MCF 10A (cell line): ENCODE data around the gene TMEM217. TPM values are rescaled to one million over a fixed set of nuclear protein-coding genes. Genes with fewer than 3 reads are reported as not detected.

ENCODE experiments used
- BruUV-seq: library from RNA; stranded (reverse); fragments of 400-500 nt; replicated peaks from 2 replicates; lab custom pipeline; 2021; lab: Mats Ljungman, UMichigan
- CTCF ChIA-PET: fragments of 300-600 bp; sonication (Branson Sonifier 250); formaldehyde crosslinking; extraction: SDS; loops from one replicate; lab custom pipeline; 2021; ENCODE audit warnings: antibody characterized with exemption, inconsistent platforms; lab: Yijun Ruan, JAX
- POLR2A ChIA-PET: fragments of 300-600, 350-650 bp; sonication (Branson Sonifier 250); formaldehyde crosslinking; extraction: SDS; loops from one replicate; lab custom pipeline; 2020; ENCODE audit warnings: antibody characterized with exemption, inconsistent platforms; lab: Yijun Ruan, JAX
- DNase-seq: peaks from one replicate; pipeline ENCODE4 v3.0.0-alpha.2; 2018; ENCODE audit not compliant: unreplicated experiment
- H3K27ac Mint-ChIP-seq: one replicate; pipeline ENCODE4 v1.8.0; 2022; ENCODE audit warnings: mild to moderate bottlenecking, low read depth, mixed read lengths; ENCODE audit not compliant: unreplicated experiment
- H3K27me3 Mint-ChIP-seq: one replicate; pipeline ENCODE4 v1.8.0; 2022; ENCODE audit warnings: mixed read lengths; ENCODE audit not compliant: insufficient read depth, unreplicated experiment
- H3K36me3 Mint-ChIP-seq: one replicate; pipeline ENCODE4 v1.8.0; 2022; ENCODE audit warnings: mild to moderate bottlenecking, moderate library complexity, mixed read lengths; ENCODE audit not compliant: insufficient read depth, unreplicated experiment
- H3K4me1 Mint-ChIP-seq: one replicate; pipeline ENCODE4 v1.8.0; 2022; ENCODE audit warnings: mixed read lengths; ENCODE audit not compliant: insufficient read depth, unreplicated experiment
- H3K4me3 Mint-ChIP-seq: one replicate; pipeline ENCODE4 v1.8.0; 2022; ENCODE audit warnings: mild to moderate bottlenecking, moderate library complexity, mixed read lengths; ENCODE audit not compliant: unreplicated experiment
- H3K9me3 Mint-ChIP-seq: one replicate; pipeline ENCODE4 v1.8.0; 2022; ENCODE audit warnings: mixed read lengths; ENCODE audit not compliant: unreplicated experiment
- intact Hi-C: fragments of 100-400 bp; cut with micrococcal nuclease; formaldehyde crosslinking; loops from 2 replicates; pipeline ENCODE4 v1.14.1; 2022
- total RNA-seq: library from RNA; stranded (reverse); gene quantifications from 2 replicates; pipeline ENCODE4 v1.2.3, GENCODE V29; 2022
- TF ChIP-seq, protein P1 (sequence below): fragments of 200-600 bp; IDR thresholded peaks from one replicate; pipeline ENCODE4 v1.8.0; 2022; ENCODE audit warnings: antibody characterized with exemption, mild to moderate bottlenecking; ENCODE audit not compliant: unreplicated experiment

Gene TMEM217
- total RNA-seq, 1 experiment from 2014 or later: 3.2 TPM

DNA sequence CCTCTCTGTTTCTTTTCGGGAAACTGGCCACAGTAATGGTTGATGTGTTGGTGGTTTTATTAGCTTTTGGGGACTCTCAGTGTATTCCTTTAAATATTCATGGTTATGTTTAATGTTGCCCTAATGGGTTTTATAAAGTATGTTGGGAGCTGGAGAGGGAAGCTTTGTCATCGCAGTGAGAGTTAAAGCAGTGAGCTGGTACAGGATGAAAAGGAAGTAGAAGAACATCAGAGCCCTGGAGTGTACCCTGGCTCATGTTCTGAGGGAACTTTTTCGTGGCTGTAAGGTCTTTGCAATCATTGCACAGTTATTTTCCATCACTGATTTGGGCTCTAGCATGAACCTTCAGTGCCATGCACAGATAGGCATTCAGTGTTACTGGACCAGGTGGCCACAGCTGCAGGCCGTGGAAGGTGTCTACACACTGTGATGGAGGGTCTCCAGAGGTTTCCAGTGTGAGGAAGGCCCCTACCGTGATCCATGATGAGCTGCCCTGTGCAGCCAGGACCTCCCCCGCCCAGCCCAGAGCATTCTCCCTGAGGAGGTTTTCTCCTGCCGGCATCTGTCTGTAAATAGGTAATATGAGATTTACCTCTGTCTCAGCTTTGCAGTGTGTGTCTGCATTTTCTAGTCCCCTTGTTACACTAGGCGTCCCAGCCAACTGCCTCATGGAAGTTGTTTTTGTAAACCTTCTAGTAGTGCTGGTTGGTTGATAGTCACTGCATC is 22.4 kb upstream of the TMEM217 start:
- TF ChIP-seq, protein P1, sequence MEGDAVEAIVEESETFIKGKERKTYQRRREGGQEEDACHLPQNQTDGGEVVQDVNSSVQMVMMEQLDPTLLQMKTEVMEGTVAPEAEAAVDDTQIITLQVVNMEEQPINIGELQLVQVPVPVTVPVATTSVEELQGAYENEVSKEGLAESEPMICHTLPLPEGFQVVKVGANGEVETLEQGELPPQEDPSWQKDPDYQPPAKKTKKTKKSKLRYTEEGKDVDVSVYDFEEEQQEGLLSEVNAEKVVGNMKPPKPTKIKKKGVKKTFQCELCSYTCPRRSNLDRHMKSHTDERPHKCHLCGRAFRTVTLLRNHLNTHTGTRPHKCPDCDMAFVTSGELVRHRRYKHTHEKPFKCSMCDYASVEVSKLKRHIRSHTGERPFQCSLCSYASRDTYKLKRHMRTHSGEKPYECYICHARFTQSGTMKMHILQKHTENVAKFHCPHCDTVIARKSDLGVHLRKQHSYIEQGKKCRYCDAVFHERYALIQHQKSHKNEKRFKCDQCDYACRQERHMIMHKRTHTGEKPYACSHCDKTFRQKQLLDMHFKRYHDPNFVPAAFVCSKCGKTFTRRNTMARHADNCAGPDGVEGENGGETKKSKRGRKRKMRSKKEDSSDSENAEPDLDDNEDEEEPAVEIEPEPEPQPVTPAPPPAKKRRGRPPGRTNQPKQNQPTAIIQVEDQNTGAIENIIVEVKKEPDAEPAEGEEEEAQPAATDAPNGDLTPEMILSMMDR: no peak
- Mint-ChIP-seq H3K4me3 (no peak overlapping the region), H3K27ac (peak overlapping the region; percentile 24), H3K4me1 (peaks cover 6% of the 10 kb centered on the region), H3K36me3 (peaks cover 43% of the 10 kb centered on the region), H3K9me3 (no peaks in the 10 kb centered on the region), H3K27me3 (no peaks in the 10 kb centered on the region)
- ChIA-PET POLR2A (interaction anchor here (0.9 to 2.9 kb wide), 4 partner anchors 15 to 38 kb away, joined by 3 to 21 read pairs (median 4); partner anchors contain the start of genes TBC1D22B and TMEM217), CTCF (interaction anchor here (0.8 to 2.3 kb wide), 6 partner anchors 8 to 34 kb away, joined by 3 to 7 read pairs (median 4); no protein-coding TSS in a partner anchor)
- TSS peak; percentile 20 for BruUV-seq
- DNase-seq: no peak
- intact Hi-C loops: no loop called here

DNA sequence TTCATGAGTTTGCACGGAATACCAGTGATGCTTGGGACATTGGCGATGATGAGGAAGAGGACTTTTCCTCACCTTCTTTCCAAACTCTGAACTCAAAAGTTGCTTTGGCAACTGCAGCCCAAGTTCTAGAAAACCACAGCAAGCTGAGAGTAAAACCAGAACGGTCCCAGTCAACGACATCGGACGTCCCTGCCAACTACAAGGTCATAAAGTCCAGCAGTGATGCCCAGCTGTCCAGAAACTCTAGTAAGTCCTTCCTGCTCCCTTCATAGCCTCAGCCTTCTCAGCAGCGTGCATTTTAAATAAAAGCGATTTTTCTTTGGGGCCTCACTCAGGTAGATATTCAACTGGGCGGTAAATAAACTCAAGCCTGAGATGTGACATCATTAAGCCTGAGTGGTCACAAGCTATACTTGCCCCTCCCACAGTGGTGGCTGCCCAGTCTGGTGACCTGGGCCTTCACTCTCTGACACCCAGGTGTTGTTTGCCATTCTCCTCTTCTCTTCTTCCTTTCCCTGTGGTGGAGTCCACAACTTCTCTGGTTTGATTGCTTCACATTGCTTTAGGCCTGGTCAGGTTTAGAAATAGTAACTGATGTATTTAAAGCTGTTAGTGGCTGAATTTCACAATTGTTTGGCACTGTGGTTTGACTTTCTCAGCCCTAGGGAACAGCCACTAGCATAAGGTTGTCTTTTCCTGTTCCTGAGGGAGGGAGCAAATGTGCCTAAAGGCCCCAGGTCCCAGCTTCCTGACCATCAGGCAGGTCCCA is 21.6 kb upstream of the TMEM217 start:
- no TSS peak for BruUV-seq
- peaks cover 6% of the 10 kb centered on the region for H3K4me1 Mint-ChIP-seq
- no peak overlapping the region for H3K4me3 Mint-ChIP-seq
- ChIA-PET POLR2A (interaction anchor here (0.9 to 2.9 kb wide), 4 partner anchors 15 to 37 kb away, joined by 3 to 21 read pairs (median 4); partner anchors contain the start of genes TBC1D22B and TMEM217), CTCF (interaction anchor here (0.8 to 2.3 kb wide), 6 partner anchors 9 to 35 kb away, joined by 3 to 7 read pairs (median 4); no protein-coding TSS in a partner anchor)
- DNase-seq: peak; percentile 78
- intact Hi-C loops: no loop called here
- TF ChIP-seq, protein P1: no peak
- H3K9me3 Mint-ChIP-seq: no peaks in the 10 kb centered on the region
- no peaks in the 10 kb centered on the region for H3K27me3 Mint-ChIP-seq
- H3K27ac Mint-ChIP-seq: peak overlapping the region; percentile 24
- H3K36me3 Mint-ChIP-seq: peaks cover 36% of the 10 kb centered on the region

DNA sequence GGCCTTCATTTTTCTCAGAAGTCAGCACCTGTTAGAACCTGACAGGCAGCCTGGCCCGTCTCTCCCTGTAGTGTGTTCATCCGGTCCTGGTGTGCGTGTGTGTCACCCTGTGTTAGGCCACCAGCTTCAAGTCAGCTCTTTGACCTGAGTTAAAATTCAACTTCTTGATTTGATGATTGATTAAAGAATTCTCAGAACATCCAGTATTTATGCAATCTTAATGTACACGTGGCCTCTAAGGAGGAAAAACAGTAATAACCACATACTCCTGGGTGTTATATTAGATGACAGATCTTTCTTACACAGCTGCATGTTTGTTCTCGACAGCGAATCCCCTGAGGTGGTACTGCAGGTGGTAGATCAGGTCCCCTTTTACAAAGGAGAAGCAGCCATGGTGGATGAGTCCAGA is 19.1 kb upstream of the TMEM217 start:
- intact Hi-C loops: no loop called here
- Mint-ChIP-seq H3K27me3 (no peaks in the 10 kb centered on the region), H3K36me3 (peaks cover 14% of the 10 kb centered on the region), H3K9me3 (no peaks in the 10 kb centered on the region), H3K4me3 (no peak overlapping the region), H3K27ac (no peak overlapping the region), H3K4me1 (peaks cover 6% of the 10 kb centered on the region)
- no TSS peak for BruUV-seq
- TF ChIP-seq, protein P1: no peak
- no peak for DNase-seq
- POLR2A ChIA-PET: interaction anchor here (0.6 to 1.7 kb wide), 2 partner anchors 19 to 77 kb away, joined by 3 to 6 read pairs; partner anchors contain the start of genes RNF8, TBC1D22B and TMEM217
- CTCF ChIA-PET: interaction anchor here (0.7 kb wide), 1 partner anchor 70 kb away, joined by 3 read pairs; no protein-coding TSS in a partner anchor
